ENCODE data around the gene GAB3. TPM values are rescaled to one million over a fixed set of nuclear protein-coding genes. Genes with fewer than 3 reads are reported as not detected.

GAB3 gene
- total RNA-seq, 1 donor from 2014 or later, result 1.7 TPM

GRCh38 chrX:154661899-154662298 is 89.0 kb downstream of the GAB3 start:
- H3K4me3 ChIP-seq (ENCODE audit: insufficient read depth, low read depth, low read length), result no peak overlapping the region
- no peaks in the 10 kb centered on the region for H3K36me3 ChIP-seq (ENCODE audit: insufficient read depth, low read length)
- peaks cover 3% of the 10 kb centered on the region for H3K27me3 Mint-ChIP-seq (ENCODE audit: low read depth, unreplicated experiment)
- no peak overlapping the region for H3K4me3 Mint-ChIP-seq (ENCODE audit: unreplicated experiment)
- FAIRE-seq (no peak), DNase-seq (ENCODE audit: low read depth) (no peak)
- no peak overlapping the region for H3K4me2 ChIP-seq (ENCODE audit: low read length)
- H3K9me3 ChIP-seq (ENCODE audit: insufficient read depth, low read depth, low read length), result no peaks in the 10 kb centered on the region
- no peak overlapping the region for H2AFZ ChIP-seq (ENCODE audit: low read depth, low read length)
- H4K20me1 ChIP-seq (ENCODE audit: insufficient read depth, low read length), result no peaks in the 10 kb centered on the region
- no peak overlapping the region for H3K27ac ChIP-seq (ENCODE audit: low read depth, low read length)
- TF ChIP-seq EZH2 (IDR thresholded peaks at IDR 0.05; ENCODE audit: insufficient read depth, low read length) (no peak), CTCF (IDR thresholded peaks at IDR 0.05; ENCODE audit: insufficient read depth, low read depth, low read length) (no peak)
- no peaks in the 10 kb centered on the region for H3K4me1 ChIP-seq (ENCODE audit: insufficient read depth, low read length)
- peaks cover 5% of the 10 kb centered on the region for H3K9me3 Mint-ChIP-seq (ENCODE audit: unreplicated experiment)
- H3K36me3 Mint-ChIP-seq (ENCODE audit: low read depth, unreplicated experiment), result no peaks in the 10 kb centered on the region
- H3K27ac Mint-ChIP-seq (ENCODE audit: unreplicated experiment), result no peak overlapping the region
- H3K79me2 ChIP-seq (ENCODE audit: insufficient read depth, low read length), result no peaks in the 10 kb centered on the region
- H3K9ac ChIP-seq (ENCODE audit: low read length), result no peak overlapping the region
- H3K4me1 Mint-ChIP-seq (ENCODE audit: low read depth, unreplicated experiment), result no peaks in the 10 kb centered on the region
- no peaks in the 10 kb centered on the region for H3K27me3 ChIP-seq (ENCODE audit: insufficient read depth, low read length)

- H3K4me1 ChIP-seq (ENCODE audit: insufficient read depth, low read length), result no peaks in the 10 kb centered on the region
- no peak overlapping the region for H3K9ac ChIP-seq (ENCODE audit: low read length)
- Mint-ChIP-seq H3K4me1 (ENCODE audit: low read depth, unreplicated experiment) (no peaks in the 10 kb centered on the region), H3K36me3 (ENCODE audit: low read depth, unreplicated experiment) (no peaks in the 10 kb centered on the region), H3K27me3 (ENCODE audit: low read depth, unreplicated experiment) (peaks cover 6% of the 10 kb centered on the region), H3K27ac (ENCODE audit: unreplicated experiment) (no peak overlapping the region), H3K4me3 (ENCODE audit: unreplicated experiment) (no peak overlapping the region), H3K9me3 (ENCODE audit: unreplicated experiment) (peaks cover 5% of the 10 kb centered on the region)
- no peak overlapping the region for H3K4me3 ChIP-seq (ENCODE audit: insufficient read depth, low read depth, low read length)
- no peaks in the 10 kb centered on the region for H3K9me3 ChIP-seq (ENCODE audit: insufficient read depth, low read depth, low read length)
- H3K36me3 ChIP-seq (ENCODE audit: insufficient read depth, low read length), result no peaks in the 10 kb centered on the region
- H4K20me1 ChIP-seq (ENCODE audit: insufficient read depth, low read length), result no peaks in the 10 kb centered on the region
- no peak for FAIRE-seq
- H3K27me3 ChIP-seq (ENCODE audit: insufficient read depth, low read length), result no peaks in the 10 kb centered on the region
- H2AFZ ChIP-seq (ENCODE audit: low read depth, low read length), result no peak overlapping the region
- no peak for DNase-seq (ENCODE audit: low read depth)
- TF ChIP-seq CTCF (IDR thresholded peaks at IDR 0.05; ENCODE audit: insufficient read depth, low read depth, low read length) (no peak), EZH2 (IDR thresholded peaks at IDR 0.05; ENCODE audit: insufficient read depth, low read length) (no peak)
- H3K79me2 ChIP-seq (ENCODE audit: insufficient read depth, low read length), result no peaks in the 10 kb centered on the region
- no peak overlapping the region for H3K4me2 ChIP-seq (ENCODE audit: low read length)
- H3K27ac ChIP-seq (ENCODE audit: low read depth, low read length), result no peak overlapping the region
These were observed 89.7 kb downstream of the GAB3 start for GRCh38 chrX:154661170-154661569.

GRCh38 chrX:154660541-154660940 is 90.3 kb downstream of the GAB3 start:
- Mint-ChIP-seq H3K4me1 (ENCODE audit: low read depth, unreplicated experiment) (no peaks in the 10 kb centered on the region), H3K9me3 (ENCODE audit: unreplicated experiment) (peaks cover 5% of the 10 kb centered on the region), H3K36me3 (ENCODE audit: low read depth, unreplicated experiment) (no peaks in the 10 kb centered on the region), H3K27me3 (ENCODE audit: low read depth, unreplicated experiment) (peaks cover 6% of the 10 kb centered on the region), H3K4me3 (ENCODE audit: unreplicated experiment) (no peak overlapping the region), H3K27ac (ENCODE audit: unreplicated experiment) (no peak overlapping the region)
- Histone ChIP-seq H3K4me3 (ENCODE audit: insufficient read depth, low read depth, low read length) (no peak overlapping the region), H3K4me1 (ENCODE audit: insufficient read depth, low read length) (no peaks in the 10 kb centered on the region), H3K36me3 (ENCODE audit: insufficient read depth, low read length) (no peaks in the 10 kb centered on the region), H3K9ac (ENCODE audit: low read length) (no peak overlapping the region), H3K4me2 (ENCODE audit: low read length) (no peak overlapping the region), H4K20me1 (ENCODE audit: insufficient read depth, low read length) (no peaks in the 10 kb centered on the region), H2AFZ (ENCODE audit: low read depth, low read length) (no peak overlapping the region), H3K79me2 (ENCODE audit: insufficient read depth, low read length) (no peaks in the 10 kb centered on the region), H3K27me3 (ENCODE audit: insufficient read depth, low read length) (no peaks in the 10 kb centered on the region), H3K9me3 (ENCODE audit: insufficient read depth, low read depth, low read length) (no peaks in the 10 kb centered on the region), H3K27ac (ENCODE audit: low read depth, low read length) (no peak overlapping the region)
- DNase-seq (ENCODE audit: low read depth), result no peak
- no peak for TF ChIP-seq CTCF (IDR thresholded peaks at IDR 0.05; ENCODE audit: insufficient read depth, low read depth, low read length)
- TF ChIP-seq EZH2 (IDR thresholded peaks at IDR 0.05; ENCODE audit: insufficient read depth, low read length), result no peak
- FAIRE-seq, result no peak

Measured in astrocyte (in vitro differentiated cells and primary cell).